Astrocyte (in vitro differentiated cells and primary cell): ENCODE measurements around the gene UBE3C.

Source experiments
- CTCF ChIP-seq: IDR thresholded peaks from 2 replicates; pipeline ENCODE4 v1.5.1; 2011; ENCODE audit warnings: low read depth, mild to moderate bottlenecking, inconsistent platforms, low read length, moderate library complexity; ENCODE audit not compliant: insufficient read depth
- EZH2 ChIP-seq: IDR thresholded peaks from 2 replicates; pipeline ENCODE4 v1.6.1; 2012; ENCODE audit warnings: mild to moderate bottlenecking, low read length, inconsistent platforms; ENCODE audit not compliant: insufficient read depth

- TF ChIP-seq CTCF (no peak), EZH2 (no peak)
These were observed 115.1 kb downstream of the UBE3C start for GRCh38 chr7:157253850-157254249.
